Measurements from ENCODE around the gene ERG.

ERG gene

GRCh38 chr21:38498057-38498833 is at the start of gene ERG:
ERG (minus strand) TSS chr21:38498477; CDS start chr21:38498380, 97 bp downstream.
- H3K4me3 ChIP-seq (ENCODE audit: low read depth, low read length) = no peak within 1 kb of the TSS
- no peak for DNase-seq (ENCODE audit: low read depth)

GRCh38 chr21:38544661-38545060 is 46.4 kb upstream of the ERG start:
- peak; percentile 41 for DNase-seq (ENCODE audit: low read depth)
- H3K4me3 ChIP-seq (ENCODE audit: low read depth, low read length) = no peak overlapping the region

DNA sequence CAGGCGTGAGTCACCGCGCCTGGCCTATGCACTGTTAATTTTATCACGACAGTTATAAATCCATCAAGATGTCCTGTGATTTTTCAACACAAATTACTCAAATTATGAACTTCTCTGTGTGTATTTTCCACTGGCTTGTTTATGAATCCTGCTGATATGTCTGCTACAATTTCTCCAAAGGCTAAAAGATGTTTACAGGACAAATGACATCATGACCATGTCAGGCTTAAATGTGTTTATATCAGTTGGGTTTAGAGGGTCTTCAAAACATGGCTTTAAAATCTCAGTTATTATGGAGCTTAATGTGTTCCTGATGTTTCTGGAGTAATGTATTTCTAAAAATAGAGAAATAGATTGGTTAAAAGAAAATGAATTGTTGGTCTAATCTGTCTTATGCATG is 44.0 kb upstream of the ERG start:
- DNase-seq (ENCODE audit: low read depth) = no peak
- no peak overlapping the region for H3K4me3 ChIP-seq (ENCODE audit: low read depth, low read length)

DNA sequence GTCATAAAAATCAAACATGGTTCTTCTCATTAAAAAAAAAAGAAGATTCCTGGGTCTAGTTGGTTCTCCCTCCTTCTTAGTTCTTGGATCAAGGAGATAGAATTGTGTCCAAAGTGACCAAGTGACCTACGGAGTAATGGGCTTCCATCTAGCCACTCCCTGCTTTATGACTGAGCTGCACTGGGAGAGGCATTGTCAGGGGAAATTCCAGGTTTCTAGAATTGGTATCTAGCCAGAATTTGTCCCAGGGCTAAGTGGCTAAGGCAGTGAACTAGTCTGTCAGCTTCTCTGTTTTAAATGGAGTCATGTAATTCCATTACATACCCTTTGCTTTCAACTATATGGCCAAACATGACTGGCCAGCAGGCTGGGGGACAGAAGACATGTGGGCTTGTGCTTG is 40.1 kb upstream of the ERG start:
- no peak overlapping the region for H3K4me3 ChIP-seq (ENCODE audit: low read depth, low read length)
- no peak for DNase-seq (ENCODE audit: low read depth)

GRCh38 chr21:38534591-38534990 is 36.3 kb upstream of the ERG start:
- no peak overlapping the region for H3K4me3 ChIP-seq (ENCODE audit: low read depth, low read length)
- DNase-seq (ENCODE audit: low read depth) = no peak

- no peak for DNase-seq (ENCODE audit: low read depth)
- H3K4me3 ChIP-seq (ENCODE audit: low read depth, low read length) = no peak overlapping the region
Observed at GRCh38 chr21:38533887-38534286, 35.6 kb upstream of the ERG start.

- no peak overlapping the region for H3K4me3 ChIP-seq (ENCODE audit: low read depth, low read length)
- peak; percentile 6 for DNase-seq (ENCODE audit: low read depth)
Observed at GRCh38 chr21:38531591-38531990, 33.3 kb upstream of the ERG start.

- DNase-seq (ENCODE audit: low read depth) = no peak
- no peak overlapping the region for H3K4me3 ChIP-seq (ENCODE audit: low read depth, low read length)
Observed at GRCh38 chr21:38531039-38531541, 32.8 kb upstream of the ERG start.

- DNase-seq (ENCODE audit: low read depth) = no peak
Observed at GRCh38 chr21:38527737-38528136, 29.5 kb upstream of the ERG start.

DNA sequence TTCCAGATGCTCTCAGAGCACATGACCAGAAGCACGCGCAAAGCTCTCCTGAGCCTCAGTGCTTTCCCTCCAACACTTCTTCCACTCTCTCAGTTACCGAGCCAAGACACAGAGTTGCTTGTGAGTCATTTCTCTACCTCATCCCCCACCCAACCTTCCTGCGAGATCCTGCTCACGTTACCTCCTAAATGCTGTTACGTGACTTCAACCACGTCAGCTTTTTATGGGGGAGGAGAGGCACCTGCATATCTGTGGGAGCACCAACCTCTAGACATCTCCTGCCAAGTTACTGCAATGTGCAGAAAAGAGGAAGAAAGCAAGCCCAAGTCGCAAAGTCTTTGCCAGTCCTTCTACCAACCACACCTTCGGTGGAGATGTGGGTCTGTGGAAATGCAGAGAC is 27.2 kb upstream of the ERG start:
- H3K4me3 ChIP-seq (ENCODE audit: low read depth, low read length) = no peak overlapping the region
- no peak for DNase-seq (ENCODE audit: low read depth)

More at GRCh38 chr21:38527737-38528136, 29.5 kb upstream of the ERG start:
- H3K4me3 ChIP-seq (ENCODE audit: low read depth, low read length) = no peak overlapping the region

- H3K4me3 ChIP-seq (ENCODE audit: low read depth, low read length) = no peak overlapping the region
- DNase-seq (ENCODE audit: low read depth) = no peak
Observed at GRCh38 chr21:38524168-38525153, 26.2 kb upstream of the ERG start.

GRCh38 chr21:38520511-38520910 is 22.2 kb upstream of the ERG start:
- no peak for DNase-seq (ENCODE audit: low read depth)
- no peak overlapping the region for H3K4me3 ChIP-seq (ENCODE audit: low read depth, low read length)

DNA sequence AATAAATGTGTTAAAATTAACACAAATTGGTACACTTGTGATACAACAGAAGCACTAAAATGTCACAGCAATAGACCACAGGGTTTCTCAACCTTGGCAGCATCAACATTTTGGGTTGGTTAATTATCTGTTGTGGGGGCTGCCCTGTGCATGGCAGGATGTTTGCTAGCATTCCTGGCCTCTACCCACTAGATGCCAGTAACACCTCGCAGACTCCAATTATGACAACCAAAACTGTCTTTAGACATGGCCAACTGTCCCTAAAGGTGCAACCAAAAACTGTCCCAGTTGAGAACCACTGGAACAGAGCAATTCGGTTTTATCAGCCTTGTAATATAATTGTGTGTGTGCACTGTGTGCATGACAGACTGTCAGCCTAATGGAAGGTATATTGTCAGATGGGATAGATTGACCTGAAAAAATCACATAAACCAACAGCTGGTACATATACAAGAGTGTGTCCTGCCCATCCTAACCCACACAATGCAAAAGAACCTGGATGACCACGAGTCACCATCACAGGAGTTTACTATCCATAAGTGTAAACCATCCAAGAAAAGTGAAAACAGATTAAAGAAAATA is 13.5 kb upstream of the ERG start:
- DNase-seq (ENCODE audit: low read depth) = no peak

DNA sequence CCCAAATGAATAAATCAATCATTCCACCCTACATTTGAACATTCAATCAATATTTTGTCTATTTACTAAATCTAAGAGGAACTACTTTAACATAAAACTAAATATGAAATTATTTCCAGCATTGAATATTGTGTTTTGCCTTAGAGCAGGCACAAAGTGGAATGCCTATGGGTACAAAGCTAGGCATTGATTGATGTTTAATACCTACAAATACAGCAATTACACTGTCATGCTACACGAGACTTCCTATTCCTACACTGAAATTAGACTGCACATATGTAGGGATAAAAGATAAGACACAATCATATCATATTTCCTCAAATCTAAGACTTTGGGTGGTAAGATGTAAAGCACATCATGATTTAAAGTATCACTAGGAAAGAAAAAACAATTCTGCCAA is 12.9 kb upstream of the ERG start:
- no peak overlapping the region for H3K4me3 ChIP-seq (ENCODE audit: low read depth, low read length)
- no peak for DNase-seq (ENCODE audit: low read depth)

More for the DNA sequence above, 13.5 kb upstream of the ERG start:
- no peak overlapping the region for H3K4me3 ChIP-seq (ENCODE audit: low read depth, low read length)

DNA sequence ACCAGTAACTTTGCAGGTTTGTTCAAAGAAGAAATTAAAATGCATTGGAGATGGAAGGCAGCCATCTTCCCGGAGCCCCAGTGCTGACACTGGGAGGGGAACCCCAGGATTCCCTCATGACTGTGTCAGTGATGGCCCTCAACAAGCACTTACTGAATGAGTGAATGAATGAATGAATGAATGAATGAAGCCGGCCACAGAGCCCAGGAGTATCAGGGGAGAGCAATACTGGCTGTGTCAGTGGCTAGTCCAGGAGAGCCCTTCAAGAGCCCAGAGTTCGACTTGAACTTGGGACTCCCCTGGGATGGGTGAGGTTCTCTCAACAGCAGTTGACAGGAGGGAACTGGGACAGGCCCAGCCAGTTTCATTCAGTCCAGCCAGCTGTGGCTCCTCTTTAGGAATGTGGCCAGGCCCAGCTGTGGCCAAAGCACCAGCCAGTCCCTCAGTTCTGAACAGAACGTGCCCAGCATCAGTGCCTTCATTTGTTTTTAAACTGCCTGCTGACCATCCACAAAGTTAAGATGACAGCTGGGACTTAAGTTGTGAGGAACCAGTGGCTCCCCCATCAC is 9.2 kb upstream of the ERG start:
- DNase-seq (ENCODE audit: low read depth) = no peak
- no peak overlapping the region for H3K4me3 ChIP-seq (ENCODE audit: low read depth, low read length)

DNA sequence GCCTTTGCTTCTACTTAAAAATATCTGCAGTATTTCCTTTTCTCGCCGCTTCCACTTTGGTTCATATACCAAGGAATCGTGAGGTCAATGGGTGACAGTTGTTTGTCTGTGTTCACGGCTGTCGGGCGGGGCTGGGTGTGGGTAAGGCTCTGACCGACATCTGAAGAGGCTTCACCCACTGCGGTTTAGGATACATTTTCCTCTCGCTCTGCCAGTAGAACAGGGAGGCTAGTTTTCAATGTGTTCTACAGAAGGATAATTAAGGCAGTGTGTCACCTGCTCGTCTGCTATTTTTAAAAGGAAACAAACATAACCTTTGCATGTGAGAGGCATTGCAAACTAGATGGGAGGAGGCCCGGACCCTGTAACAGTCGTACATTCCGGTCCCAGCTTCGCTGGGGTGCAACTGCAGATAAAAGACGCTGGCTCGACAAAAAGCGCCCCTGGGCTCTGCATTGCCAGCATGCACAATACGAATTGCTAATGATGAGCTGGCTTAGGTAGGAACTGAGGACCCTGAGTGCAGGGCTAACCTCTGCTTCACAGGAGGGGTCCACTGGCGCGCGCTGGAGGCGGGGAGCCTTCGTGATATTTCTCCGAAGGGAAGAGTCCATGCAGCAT is 8.5 kb upstream of the ERG start:
- DNase-seq (ENCODE audit: low read depth) = no peak
- no peak overlapping the region for H3K4me3 ChIP-seq (ENCODE audit: low read depth, low read length)

GRCh38 chr21:38505654-38506523 is 7.6 kb upstream of the ERG start:
- H3K4me3 ChIP-seq (ENCODE audit: low read depth, low read length) = no peak overlapping the region
- no peak for DNase-seq (ENCODE audit: low read depth)

- no peak overlapping the region for H3K4me3 ChIP-seq (ENCODE audit: low read depth, low read length)
- no peak for DNase-seq (ENCODE audit: low read depth)
Observed at GRCh38 chr21:38504066-38504465, 5.8 kb upstream of the ERG start.

All from skeletal muscle cell (primary cell).